OCI-LY1 (cell line): ENCODE data around the gene LRCH1.

Source experiments
- EZH2 ChIP-seq: fragments of 200-600 bp; sonication (generic), shearing (Covaris generic); IDR thresholded peaks from 2 replicates; pipeline ENCODE4 v1.8.0; 2017; ENCODE audit warnings: borderline replicate concordance, mixed run types, mild to moderate bottlenecking, antibody characterized with exemption, low read length, moderate library complexity, mixed read lengths
- TF ChIP-seq, protein P1 (sequence below): fragments of 200-600 bp; sonication (generic), shearing (Covaris generic); IDR thresholded peaks from 2 replicates; pipeline ENCODE4 v1.5.1; 2017; ENCODE audit warnings: mild to moderate bottlenecking, antibody characterized with exemption, low read length, moderate library complexity, mixed read lengths

DNA sequence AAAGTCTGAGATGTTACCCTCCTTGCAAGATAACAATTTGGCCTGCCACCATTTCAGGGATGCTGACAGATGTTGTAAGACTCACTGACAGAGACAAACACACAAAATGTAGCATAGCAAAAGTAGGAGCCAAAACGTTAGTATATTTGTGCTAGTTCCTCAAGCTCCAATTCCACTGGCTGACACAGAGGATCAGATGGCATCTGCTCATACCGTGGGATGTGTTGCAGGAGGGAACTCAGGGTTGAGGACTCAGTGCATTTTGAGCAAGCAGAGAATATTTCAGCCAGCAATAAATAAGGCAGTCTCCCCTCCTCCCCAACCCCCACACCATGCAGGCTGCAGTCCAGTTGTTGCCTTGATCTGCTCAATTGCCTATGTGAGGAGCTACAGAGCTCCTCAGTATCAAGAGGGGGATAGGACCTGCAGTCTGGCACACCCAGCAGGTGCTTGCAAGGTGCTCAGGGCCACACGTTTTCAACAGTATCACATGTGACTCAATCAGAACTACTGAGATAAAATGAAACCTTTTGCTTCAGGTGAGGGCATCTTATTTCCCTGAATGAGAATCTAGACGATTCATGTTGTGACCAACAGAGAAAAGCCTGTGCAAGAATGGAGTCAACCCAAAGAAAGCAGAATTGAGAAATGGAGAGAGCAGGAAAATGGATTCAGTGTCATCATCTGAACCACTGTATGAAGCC lies 23.6 kb upstream of the LRCH1 start:
- TF ChIP-seq, protein P1, sequence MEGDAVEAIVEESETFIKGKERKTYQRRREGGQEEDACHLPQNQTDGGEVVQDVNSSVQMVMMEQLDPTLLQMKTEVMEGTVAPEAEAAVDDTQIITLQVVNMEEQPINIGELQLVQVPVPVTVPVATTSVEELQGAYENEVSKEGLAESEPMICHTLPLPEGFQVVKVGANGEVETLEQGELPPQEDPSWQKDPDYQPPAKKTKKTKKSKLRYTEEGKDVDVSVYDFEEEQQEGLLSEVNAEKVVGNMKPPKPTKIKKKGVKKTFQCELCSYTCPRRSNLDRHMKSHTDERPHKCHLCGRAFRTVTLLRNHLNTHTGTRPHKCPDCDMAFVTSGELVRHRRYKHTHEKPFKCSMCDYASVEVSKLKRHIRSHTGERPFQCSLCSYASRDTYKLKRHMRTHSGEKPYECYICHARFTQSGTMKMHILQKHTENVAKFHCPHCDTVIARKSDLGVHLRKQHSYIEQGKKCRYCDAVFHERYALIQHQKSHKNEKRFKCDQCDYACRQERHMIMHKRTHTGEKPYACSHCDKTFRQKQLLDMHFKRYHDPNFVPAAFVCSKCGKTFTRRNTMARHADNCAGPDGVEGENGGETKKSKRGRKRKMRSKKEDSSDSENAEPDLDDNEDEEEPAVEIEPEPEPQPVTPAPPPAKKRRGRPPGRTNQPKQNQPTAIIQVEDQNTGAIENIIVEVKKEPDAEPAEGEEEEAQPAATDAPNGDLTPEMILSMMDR: no peak
- TF ChIP-seq EZH2: no peak
